Right renal pelvis (tissue), 4 donors: ENCODE data around the gene OR6C3. TPM values are rescaled to one million over a fixed set of nuclear protein-coding genes. Genes with fewer than 3 reads are reported as not detected.
"Not testable (repeated sequence)": the region's sequence is repeated elsewhere in the genome, so short reads cannot be mapped to it uniquely, and the experiment has no call there.

Experiments
- DNase-seq, 4 donors: peaks; one replicate each; pipeline ENCODE4 v3.0.0-alpha.2; 2013; ENCODE audit warnings: low read depth in 4 of 4, low spot score in 3 of 4, missing footprints in 1 of 4
- polyA plus RNA-seq, 4 donors: library from polyadenylated mRNA; unstranded; fragments of 120-200 nt; gene quantifications; one replicate each; pipeline ENCODE4 v1.2.1, GENCODE V29; 2013; ENCODE audit not compliant: insufficient read length in 4 of 4

Gene OR6C3
- polyA plus RNA-seq = not detected

- no peak for DNase-seq
Observed at GRCh38 chr12:55330446-55330845, at the start of gene OR6C3. TSS of gene OR6C3 (plus strand) at chr12:55330746. CDS start at chr12:55331701, 955 bp downstream.

- DNase-seq = no peak
Observed at GRCh38 chr12:55280991-55281390, 49.6 kb upstream of the OR6C3 start.

GRCh38 chr12:55289999-55290398 lies 40.5 kb upstream of the OR6C3 start:
- no peak for DNase-seq

- no peak for DNase-seq
Observed at GRCh38 chr12:55296469-55296868, 34.1 kb upstream of the OR6C3 start, which contains the start of gene OR6C6. TSS of gene OR6C6 (minus strand) at chr12:55296569. CDS start at chr12:55295232, 1,337 bp downstream.

- DNase-seq = no peak
Observed at GRCh38 chr12:55314043-55314442, 16.5 kb upstream of the OR6C3 start, which contains the start of gene OR6C1. TSS of gene OR6C1 (plus strand) at chr12:55314343. CDS start at chr12:55320600, 6,257 bp downstream.

- no peak for DNase-seq
Observed at GRCh38 chr12:55320201-55320600, 10.3 kb upstream of the OR6C3 start.

GRCh38 chr12:55325801-55326200 lies 4.7 kb upstream of the OR6C3 start:
- not testable (repeated sequence) for DNase-seq

- DNase-seq = no peak
Observed at GRCh38 chr12:55336002-55336401, 5.5 kb downstream of the OR6C3 start.

- DNase-seq = not testable (repeated sequence)
Observed at GRCh38 chr12:55355338-55355737, 24.8 kb downstream of the OR6C3 start.

GRCh38 chr12:55362675-55363074 lies 32.1 kb downstream of the OR6C3 start, which contains the start of gene OR6C75:
TSS of gene OR6C75 (plus strand) at chr12:55362975. CDS start at chr12:55365111, 2,136 bp downstream.
- DNase-seq = no peak

GRCh38 chr12:55365086-55365485 lies 34.5 kb downstream of the OR6C3 start:
- DNase-seq = no peak

GRCh38 chr12:55372521-55372920 lies 42.0 kb downstream of the OR6C3 start:
- DNase-seq = no peak

Other genes starting within 250 kb of the OR6C3 start
- not detected for gene OR9K2, start 204.3 kb upstream of the OR6C3 start, polyA plus RNA-seq
- not detected for gene OR10A7, start 109.7 kb upstream of the OR6C3 start, polyA plus RNA-seq
- not detected for gene OR6C74, start 86.1 kb upstream of the OR6C3 start, polyA plus RNA-seq
- under 1 TPM in 1 of 4 donors, not detected in 3; 0.04 TPM for gene OR6C6, start 34.2 kb upstream of the OR6C3 start, polyA plus RNA-seq
- gene OR6C1, start 16.4 kb upstream of the OR6C3 start, polyA plus RNA-seq = not detected
- under 1 TPM in 1 of 4 donors, not detected in 3; 0.03 TPM for gene OR6C75, start 32.2 kb downstream of the OR6C3 start, polyA plus RNA-seq
- not detected for gene OR6C65, start 69.8 kb downstream of the OR6C3 start, polyA plus RNA-seq
- not detected for gene OR6C76, start 95.5 kb downstream of the OR6C3 start, polyA plus RNA-seq
- gene OR6C2, start 113.3 kb downstream of the OR6C3 start, polyA plus RNA-seq = not detected
- gene OR6C70, start 139.4 kb downstream of the OR6C3 start, polyA plus RNA-seq = not detected
- not detected for gene OR6C68, start 161.6 kb downstream of the OR6C3 start, polyA plus RNA-seq
- gene OR6C4, start 218.9 kb downstream of the OR6C3 start, polyA plus RNA-seq = under 1 TPM in 1 of 4 donors, not detected in 3; 0.01 TPM
- gene OR2AP1, start 241.7 kb downstream of the OR6C3 start, polyA plus RNA-seq = under 1 TPM in 1 of 4 donors, not detected in 3; 0.04 TPM